GM13976 (cell line): ENCODE measurements around the gene HEXIM2.

Experiments
- DNase-seq: peaks from one replicate; pipeline ENCODE4 v3.0.0; 2012; ENCODE audit warnings: low spot score
- CTCF ChIP-seq: IDR thresholded peaks from 2 replicates; pipeline ENCODE4 v1.5.1; 2012; ENCODE audit warnings: borderline replicate concordance, mild to moderate bottlenecking; ENCODE audit not compliant: insufficient read depth; ENCODE audit errors: extremely low read depth, missing control alignments, control extremely low read depth
- in situ Hi-C: fragments of 300-500 bp; cut with MboI; formaldehyde crosslinking; loops from one replicate; pipeline ENCODE4 v1.12.0; 2022; ENCODE audit warnings: low sequenced_read_pairs, mixed read lengths, inconsistent platforms; ENCODE audit not compliant: unreplicated experiment

Gene HEXIM2

DNA sequence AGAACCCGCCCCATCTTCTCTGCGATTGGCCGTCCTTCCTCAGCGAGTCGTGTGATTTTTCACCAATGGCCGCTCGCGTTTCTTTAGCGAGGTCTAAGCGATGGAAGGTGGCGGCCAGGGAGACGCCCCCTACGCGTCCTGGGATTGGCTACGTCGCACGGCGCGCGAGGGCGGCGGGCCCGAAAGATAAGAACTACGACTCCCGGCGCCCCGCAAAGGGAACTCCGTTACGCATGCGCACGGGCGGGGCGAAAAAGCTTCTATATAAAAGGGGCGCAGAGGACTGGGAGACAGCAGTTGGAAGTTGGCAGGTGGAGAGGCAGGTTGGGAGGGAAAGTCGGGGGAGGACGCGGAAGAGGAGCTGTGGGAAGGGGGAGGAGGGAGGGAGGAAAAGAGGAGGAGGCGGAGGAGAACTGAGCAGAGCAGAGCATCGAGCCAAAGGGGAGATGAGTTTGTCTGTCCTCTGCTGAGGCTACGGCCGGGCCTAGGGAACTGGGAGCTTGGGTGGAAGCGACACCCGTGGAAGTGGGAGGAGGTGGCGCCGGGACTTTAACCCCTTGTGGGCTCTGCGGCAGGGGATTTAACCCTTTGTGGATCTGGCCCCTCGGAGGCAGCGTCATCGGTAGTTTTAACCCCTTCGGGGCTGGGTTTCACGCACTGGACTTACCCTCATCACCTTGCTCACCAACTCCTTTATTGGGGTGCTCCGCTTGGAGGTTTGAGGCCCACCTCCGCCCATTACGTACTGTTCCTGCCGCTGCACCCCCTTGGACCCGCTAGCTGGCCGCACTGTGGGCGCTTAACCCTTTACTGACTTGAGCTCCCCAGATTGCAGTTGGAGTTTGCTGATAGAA is 13.3 kb upstream of the HEXIM2 start, which contains the start of gene HEXIM1:
HEXIM1 (plus strand) TSS at position 293 of the 854 bp plus-strand sequence. CDS start 716 bp downstream, outside the sequence.
- in situ Hi-C loops = no loop called here
- DNase-seq = peak; percentile 96
- TF ChIP-seq CTCF = no peak

GRCh38 chr17:45149037-45149668 is 12.5 kb upstream of the HEXIM2 start:
- peak; percentile 94 for TF ChIP-seq CTCF
- in situ Hi-C loops = no loop called here
- DNase-seq = peak; percentile 81

DNA sequence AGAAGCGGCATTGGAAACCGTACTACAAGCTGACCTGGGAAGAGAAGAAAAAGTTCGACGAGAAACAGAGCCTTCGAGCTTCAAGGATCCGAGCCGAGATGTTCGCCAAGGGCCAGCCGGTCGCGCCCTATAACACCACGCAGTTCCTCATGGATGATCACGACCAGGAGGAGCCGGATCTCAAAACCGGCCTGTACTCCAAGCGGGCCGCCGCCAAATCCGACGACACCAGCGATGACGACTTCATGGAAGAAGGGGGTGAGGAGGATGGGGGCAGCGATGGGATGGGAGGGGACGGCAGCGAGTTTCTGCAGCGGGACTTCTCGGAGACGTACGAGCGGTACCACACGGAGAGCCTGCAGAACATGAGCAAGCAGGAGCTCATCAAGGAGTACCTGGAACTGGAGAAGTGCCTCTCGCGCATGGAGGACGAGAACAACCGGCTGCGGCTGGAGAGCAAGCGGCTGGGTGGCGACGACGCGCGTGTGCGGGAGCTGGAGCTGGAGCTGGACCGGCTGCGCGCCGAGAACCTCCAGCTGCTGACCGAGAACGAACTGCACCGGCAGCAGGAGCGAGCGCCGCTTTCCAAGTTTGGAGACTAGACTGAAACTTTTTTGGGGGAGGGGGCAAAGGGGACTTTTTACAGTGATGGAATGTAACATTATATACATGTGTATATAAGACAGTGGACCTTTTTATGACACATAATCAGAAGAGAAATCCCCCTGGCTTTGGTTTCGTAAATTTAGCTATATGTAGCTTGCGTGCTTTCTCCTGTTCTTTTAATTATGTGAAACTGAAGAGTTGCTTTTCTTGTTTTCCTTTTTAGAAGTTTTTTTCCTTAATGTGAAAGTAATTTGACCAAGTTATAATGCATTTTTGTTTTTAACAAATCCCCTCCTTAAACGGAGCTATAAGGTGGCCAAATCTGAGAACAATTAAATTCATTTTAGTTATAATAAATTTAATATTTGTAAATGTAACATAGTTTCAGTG is 11.7 kb upstream of the HEXIM2 start:
- no peak for DNase-seq
- in situ Hi-C loops = no loop called here

DNA sequence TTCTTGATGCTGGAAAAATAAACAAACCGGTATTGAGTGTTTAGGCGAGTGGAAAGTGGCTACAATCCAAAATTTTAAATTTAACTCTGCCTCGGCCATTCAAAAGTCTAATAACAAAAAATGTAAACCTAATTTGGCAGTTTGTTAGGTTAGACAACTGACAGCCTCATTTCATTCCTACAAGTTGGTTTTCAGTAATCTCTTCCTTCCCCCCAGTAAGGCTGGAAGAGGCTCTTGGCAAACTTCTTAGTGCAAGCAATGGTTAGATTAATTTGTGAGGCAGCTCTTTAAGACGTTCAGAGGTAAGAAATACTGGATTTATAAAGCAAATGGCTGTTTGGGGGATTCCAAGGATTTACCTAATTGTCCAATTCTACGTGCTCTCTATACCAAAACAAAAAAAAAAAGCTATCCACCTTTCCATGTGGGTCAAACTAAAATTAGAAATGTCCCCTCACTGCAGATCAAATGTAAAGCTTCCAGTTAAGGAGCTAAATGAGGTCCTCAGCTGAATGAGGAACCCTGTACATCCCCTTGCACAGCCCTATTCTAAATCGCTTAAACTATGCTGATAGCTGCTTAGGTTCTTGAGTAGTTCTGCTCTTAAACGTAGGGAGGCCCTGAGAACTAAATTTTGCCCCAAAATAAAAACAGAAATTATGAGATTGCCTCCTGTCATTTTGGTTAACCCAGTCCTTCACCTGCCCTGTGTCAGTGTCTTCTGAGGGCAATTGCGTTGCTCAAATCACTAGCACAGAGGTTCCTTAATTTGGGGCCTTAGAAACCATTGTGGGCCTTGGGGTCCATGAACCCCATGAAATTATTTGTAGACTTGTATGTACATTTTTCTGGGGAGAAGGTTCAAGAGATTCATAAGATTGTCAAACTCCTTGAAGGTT is 10.5 kb upstream of the HEXIM2 start:
- no peak for DNase-seq
- in situ Hi-C loops = no loop called here
- TF ChIP-seq CTCF = no peak

More for the DNA sequence above, 11.7 kb upstream of the HEXIM2 start:
- TF ChIP-seq CTCF = no peak

DNA sequence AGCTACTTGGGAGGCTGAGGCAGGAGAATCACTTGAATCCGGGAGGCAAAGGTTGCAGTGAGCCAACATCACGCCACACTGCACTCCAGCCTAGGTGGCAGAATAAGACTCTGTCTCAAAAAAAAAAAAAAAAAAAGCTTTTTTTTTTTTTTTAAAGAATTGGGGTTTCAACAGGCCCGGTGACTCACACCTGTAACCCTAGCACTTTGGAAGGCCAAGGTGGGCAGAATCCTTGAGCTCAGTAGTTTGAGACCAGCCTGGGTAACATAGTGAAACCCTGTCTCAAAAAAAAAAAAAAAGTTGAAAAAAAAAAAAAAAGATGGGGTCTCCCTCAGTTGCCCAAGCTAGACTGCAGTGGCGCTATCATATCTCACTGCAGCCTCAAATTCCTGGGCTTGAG is 6.6 kb upstream of the HEXIM2 start:
- no peak for TF ChIP-seq CTCF
- in situ Hi-C loops = no loop called here
- DNase-seq = no peak
